Measurements from ENCODE around the gene TP63.

Gene TP63

DNA sequence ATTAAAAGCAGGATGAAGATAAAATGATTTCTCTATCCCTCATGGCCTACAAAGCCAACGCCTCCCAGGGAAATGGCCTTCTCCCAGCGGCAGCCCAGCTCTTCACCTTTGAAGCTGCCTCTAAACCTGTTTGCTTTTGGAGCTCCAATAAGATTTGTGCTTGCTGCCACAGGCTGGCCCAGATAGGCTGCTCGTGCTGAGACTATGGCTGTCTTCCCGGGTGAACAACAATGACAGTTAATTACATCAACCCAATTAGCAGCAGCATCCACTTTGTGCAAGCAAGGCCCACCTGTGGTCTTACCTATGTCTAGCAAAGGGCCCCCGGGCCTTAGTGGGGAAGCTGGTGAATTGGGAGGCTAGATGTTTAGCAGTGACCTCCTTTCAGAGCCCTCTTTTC lies 309.9 kb downstream of the TP63 start:
- no peak overlapping the region for H3K4me3 ChIP-seq (ENCODE audit: low read length)
- no peak for TF ChIP-seq ZNF274 (IDR thresholded peaks at IDR 0.05; ENCODE audit: low read depth, low read length)

DNA sequence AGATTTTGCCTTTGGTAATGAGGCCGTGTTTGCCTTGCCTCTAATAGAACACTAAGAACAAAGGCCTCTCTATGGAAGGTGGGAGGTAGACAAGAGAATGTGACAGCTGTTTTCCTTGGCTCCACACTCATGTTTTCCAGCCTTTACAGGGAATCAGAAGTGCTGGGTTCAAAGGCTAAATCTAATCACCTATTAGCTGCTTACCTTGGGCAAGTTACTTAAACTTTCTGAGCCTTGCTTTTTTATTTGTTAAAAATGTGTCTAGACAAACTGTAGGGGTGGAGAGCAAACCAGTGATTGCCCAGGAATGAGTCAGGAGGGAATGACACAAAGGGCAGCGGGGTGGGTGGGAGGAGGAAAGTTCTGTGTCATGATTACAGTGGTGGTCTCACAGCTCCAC lies 310.5 kb downstream of the TP63 start:
- no peak overlapping the region for H3K4me3 ChIP-seq (ENCODE audit: low read length)
- TF ChIP-seq ZNF274 (IDR thresholded peaks at IDR 0.05; ENCODE audit: low read depth, low read length): no peak

DNA sequence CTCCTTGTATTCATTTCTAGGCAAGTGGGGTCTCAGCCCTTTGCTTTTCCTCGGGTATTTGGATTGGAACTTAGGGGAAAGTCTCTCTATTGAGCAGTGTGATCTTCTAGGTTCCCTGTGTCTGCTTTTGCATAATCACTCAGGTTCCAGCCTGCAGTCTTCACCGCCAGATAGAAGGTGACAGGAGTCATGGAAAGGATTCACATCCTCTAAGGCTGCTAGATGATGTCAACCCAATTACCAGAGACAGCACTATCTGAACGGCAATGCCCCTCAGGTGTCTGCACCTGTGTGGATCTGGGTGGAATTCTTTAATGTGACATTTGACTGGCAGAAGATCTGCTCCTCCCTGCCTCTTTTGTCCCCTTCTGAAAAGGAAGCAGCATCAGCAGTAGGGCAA lies 311.8 kb downstream of the TP63 start:
- H3K4me3 ChIP-seq (ENCODE audit: low read length): no peak overlapping the region
- TF ChIP-seq ZNF274 (IDR thresholded peaks at IDR 0.05; ENCODE audit: low read depth, low read length): no peak

DNA sequence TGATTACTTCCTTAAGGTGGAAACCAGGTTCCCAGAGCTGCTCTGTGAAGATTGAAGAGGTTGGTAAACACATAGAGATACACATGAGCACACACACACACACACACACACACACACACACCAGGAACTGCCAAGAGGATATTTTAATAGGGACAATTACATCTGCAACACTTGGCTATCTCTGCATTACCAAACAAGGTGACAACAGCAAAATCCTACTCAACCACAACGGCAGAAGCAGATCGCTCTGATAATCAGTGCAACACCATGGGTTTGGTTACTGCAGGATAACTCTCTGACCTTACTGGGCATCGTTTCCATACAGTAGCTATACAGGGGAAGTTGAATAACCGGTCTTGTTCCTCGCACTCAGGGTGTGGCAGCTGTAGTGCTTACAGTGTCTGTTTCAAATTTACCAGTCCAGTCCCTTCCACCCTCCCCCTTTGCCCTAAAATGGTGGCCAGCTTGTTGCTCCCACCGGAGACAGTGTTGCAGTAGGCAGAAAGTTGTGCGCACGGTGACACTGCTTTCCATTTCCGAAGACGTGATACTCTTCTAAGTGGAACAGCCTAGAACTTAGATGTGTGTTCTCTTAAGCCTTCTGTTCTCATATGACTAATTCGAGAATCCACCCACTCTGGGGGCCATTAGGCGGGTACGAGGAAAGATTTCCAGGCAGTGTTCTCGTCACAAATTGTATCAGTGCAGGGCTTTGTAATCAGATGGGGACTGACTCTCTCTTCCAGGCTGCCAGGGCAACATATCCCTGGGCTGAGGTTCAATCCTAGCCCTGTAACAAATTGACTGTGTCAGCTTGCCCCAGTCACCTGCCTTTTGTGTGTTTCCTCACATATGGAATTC lies 313.3 kb downstream of the TP63 start:
- TF ChIP-seq ZNF274 (IDR thresholded peaks at IDR 0.05; ENCODE audit: low read depth, low read length): no peak
- no peak overlapping the region for H3K4me3 ChIP-seq (ENCODE audit: low read length)

DNA sequence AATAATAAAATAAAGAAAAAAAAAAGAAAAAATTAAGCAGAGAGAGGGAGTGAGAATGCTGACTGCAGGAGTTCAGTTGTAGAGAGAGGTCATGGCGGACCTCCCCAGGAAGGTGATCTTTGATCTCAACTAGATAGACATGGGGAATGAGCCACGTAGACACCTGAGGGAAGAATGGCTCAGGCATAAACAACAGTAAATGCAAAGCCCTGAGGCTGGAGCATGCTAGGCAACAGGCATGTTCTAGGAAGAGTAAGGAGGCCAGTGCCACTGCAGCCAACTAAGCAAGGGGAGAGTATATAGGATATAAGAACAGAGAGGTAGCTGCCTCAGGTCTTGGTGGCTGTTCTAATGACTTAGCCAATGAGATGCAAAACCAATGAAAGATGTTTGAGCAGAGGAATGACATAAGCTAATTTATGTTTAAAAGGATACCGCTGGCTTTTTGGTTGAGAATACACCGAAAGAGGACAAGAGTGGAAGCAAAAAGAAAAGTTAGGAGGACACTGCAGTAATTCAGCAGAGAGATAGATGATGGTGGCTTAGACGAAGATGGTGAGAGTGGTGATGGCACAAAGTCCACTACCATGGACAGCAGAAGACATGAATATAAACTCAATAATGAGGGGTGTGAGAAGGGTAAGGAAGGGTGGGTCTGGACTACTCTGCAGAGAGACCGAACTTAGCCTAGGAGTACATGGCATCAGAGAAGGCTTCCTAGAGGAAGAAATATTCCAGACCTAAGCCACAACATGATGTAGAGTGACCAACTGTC lies 314.9 kb downstream of the TP63 start:
- TF ChIP-seq ZNF274 (IDR thresholded peaks at IDR 0.05; ENCODE audit: low read depth, low read length): no peak
- H3K4me3 ChIP-seq (ENCODE audit: low read length): no peak overlapping the region

Data from GM08714 (cell line).